ENCODE measurements around the gene GSK3A.

The GSK3A gene

GRCh38 chr19:42196011-42197001, 46.1 kb downstream of the GSK3A start:
- no peak for DNase-seq

GRCh38 chr19:42193706-42194105, 48.7 kb downstream of the GSK3A start:
- peak; percentile 90 for DNase-seq

- DNase-seq: no peak
Observed at GRCh38 chr19:42193294-42193693, 49.1 kb downstream of the GSK3A start.

GRCh38 chr19:42191855-42192254, 50.5 kb downstream of the GSK3A start:
- DNase-seq: peak; percentile 63

- DNase-seq: no peak
Observed at GRCh38 chr19:42191330-42191729, 51.1 kb downstream of the GSK3A start.

- no peak for DNase-seq
Observed at GRCh38 chr19:42189133-42189532, 53.3 kb downstream of the GSK3A start.

- no peak for DNase-seq
Observed at GRCh38 chr19:42188665-42189064, 53.7 kb downstream of the GSK3A start.

GRCh38 chr19:42185277-42185676, 57.1 kb downstream of the GSK3A start:
- DNase-seq: peak; percentile 29

GRCh38 chr19:42184401-42184861, 58.0 kb downstream of the GSK3A start:
- DNase-seq: peak; percentile 81

All from NCI-H226 (cell line).